HG03066 (cell line): ENCODE results near the gene NRP2.

ENCODE experiments used
- ATAC-seq: cut with Tn5 transposase; IDR thresholded peaks from one replicate; pipeline ENCODE4 v1.9.1; 2021; ENCODE audit warnings: low read depth; ENCODE audit not compliant: unreplicated experiment

Gene NRP2

GRCh38 chr2:205703471-205704126, 21.3 kb downstream of the NRP2 start:
- ATAC-seq, result no peak

GRCh38 chr2:205704127-205704741, 21.9 kb downstream of the NRP2 start:
- no peak for ATAC-seq

- no peak for ATAC-seq
Observed at GRCh38 chr2:205705511-205706349, 23.4 kb downstream of the NRP2 start.

- peak; percentile 97 for ATAC-seq
Observed at GRCh38 chr2:205706769-205707381, 24.6 kb downstream of the NRP2 start.

- ATAC-seq, result no peak
Observed at GRCh38 chr2:205708231-205708631, 25.9 kb downstream of the NRP2 start.

GRCh38 chr2:205709319-205709718, 27.0 kb downstream of the NRP2 start:
- no peak for ATAC-seq

- no peak for ATAC-seq
Observed at GRCh38 chr2:205712508-205712907, 30.2 kb downstream of the NRP2 start.

- ATAC-seq, result no peak
Observed at GRCh38 chr2:205713086-205713485, 30.8 kb downstream of the NRP2 start.

- ATAC-seq, result peak; percentile 68
Observed at GRCh38 chr2:205714058-205714776, 31.9 kb downstream of the NRP2 start.

- no peak for ATAC-seq
Observed at GRCh38 chr2:205714789-205715720, 32.8 kb downstream of the NRP2 start.

- ATAC-seq, result no peak
Observed at GRCh38 chr2:205715831-205716525, 33.7 kb downstream of the NRP2 start.

GRCh38 chr2:205717175-205717846, 35.0 kb downstream of the NRP2 start:
- ATAC-seq, result no peak

GRCh38 chr2:205717999-205718398, 35.7 kb downstream of the NRP2 start:
- no peak for ATAC-seq

- no peak for ATAC-seq
Observed at GRCh38 chr2:205719847-205720246, 37.5 kb downstream of the NRP2 start.

- ATAC-seq, result no peak
Observed at GRCh38 chr2:205720451-205720902, 38.2 kb downstream of the NRP2 start.

- no peak for ATAC-seq
Observed at GRCh38 chr2:205721057-205721449, 38.8 kb downstream of the NRP2 start.

GRCh38 chr2:205722283-205722918, 40.1 kb downstream of the NRP2 start:
- no peak for ATAC-seq

- no peak for ATAC-seq
Observed at GRCh38 chr2:205723179-205723578, 40.9 kb downstream of the NRP2 start.
